Ovary (tissue), 3 donors: Measurements from ENCODE around the gene NDNF.

Experiments
- EP300 ChIP-seq: sonication (generic); formaldehyde crosslinking; IDR thresholded peaks from one replicate; pipeline ENCODE4 v1.6.1; 2017; ENCODE audit warnings: antibody characterized with exemption
- POLR2A ChIP-seq: fragments of 450-650 bp; IDR thresholded peaks from one replicate; pipeline ENCODE4 v1.6.1; 2017; ENCODE audit warnings: antibody characterized with exemption, mild to moderate bottlenecking, moderate library complexity
- TF ChIP-seq, protein P1 (sequence below), 3 donors: fragments of 450-650 bp in 2 of 3; fragments of 200-600 bp in 1 of 3; IDR thresholded peaks; one replicate each; pipeline versions ENCODE4 v1.5.1 to v1.8.0; 2016 to 2022; ENCODE audit warnings: antibody characterized with exemption in 3 of 3, mild to moderate bottlenecking in 1 of 3
- donor health status: DM: no; HTN: no; CAD: no.

DNA sequence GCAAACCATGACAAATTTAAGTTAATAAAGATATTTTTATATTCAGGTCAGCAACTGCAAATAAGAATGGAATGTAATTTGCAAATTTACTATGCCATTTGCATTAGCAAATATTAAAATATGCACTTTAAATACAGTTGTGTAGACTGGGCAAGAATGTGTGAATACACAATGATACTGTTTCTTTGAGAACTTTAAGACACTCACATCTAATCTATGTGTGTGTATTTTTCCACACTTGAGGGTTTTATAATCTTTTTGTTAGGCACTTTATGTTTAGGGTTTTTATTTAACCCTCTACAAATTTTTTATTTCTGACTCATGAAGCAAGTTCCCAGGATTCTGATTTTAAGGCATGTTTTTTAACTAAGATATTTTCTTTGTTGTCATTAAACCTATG lies 23.9 kb upstream of the NDNF start:
- no peak for TF ChIP-seq POLR2A
- TF ChIP-seq, protein P1, sequence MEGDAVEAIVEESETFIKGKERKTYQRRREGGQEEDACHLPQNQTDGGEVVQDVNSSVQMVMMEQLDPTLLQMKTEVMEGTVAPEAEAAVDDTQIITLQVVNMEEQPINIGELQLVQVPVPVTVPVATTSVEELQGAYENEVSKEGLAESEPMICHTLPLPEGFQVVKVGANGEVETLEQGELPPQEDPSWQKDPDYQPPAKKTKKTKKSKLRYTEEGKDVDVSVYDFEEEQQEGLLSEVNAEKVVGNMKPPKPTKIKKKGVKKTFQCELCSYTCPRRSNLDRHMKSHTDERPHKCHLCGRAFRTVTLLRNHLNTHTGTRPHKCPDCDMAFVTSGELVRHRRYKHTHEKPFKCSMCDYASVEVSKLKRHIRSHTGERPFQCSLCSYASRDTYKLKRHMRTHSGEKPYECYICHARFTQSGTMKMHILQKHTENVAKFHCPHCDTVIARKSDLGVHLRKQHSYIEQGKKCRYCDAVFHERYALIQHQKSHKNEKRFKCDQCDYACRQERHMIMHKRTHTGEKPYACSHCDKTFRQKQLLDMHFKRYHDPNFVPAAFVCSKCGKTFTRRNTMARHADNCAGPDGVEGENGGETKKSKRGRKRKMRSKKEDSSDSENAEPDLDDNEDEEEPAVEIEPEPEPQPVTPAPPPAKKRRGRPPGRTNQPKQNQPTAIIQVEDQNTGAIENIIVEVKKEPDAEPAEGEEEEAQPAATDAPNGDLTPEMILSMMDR (IDR thresholded peaks at IDR 0.05) = no peak
- TF ChIP-seq EP300 = no peak
